Retinal pigment epithelial cell (primary cell): ENCODE measurements around the gene PPP4R2.
"Not testable (repeated sequence)": the region's sequence is repeated elsewhere in the genome, so short reads cannot be mapped to it uniquely, and the experiment has no call there.

Experiments
- DNase-seq: peaks from one replicate; pipeline ENCODE4 v3.0.0-alpha.2; 2010; ENCODE audit warnings: low read depth
- H3K4me3 ChIP-seq: 2 replicates; pipeline ENCODE4 v1.5.1; 2011; ENCODE audit warnings: mild to moderate bottlenecking, low read length, control low read depth, moderate library complexity
- TF ChIP-seq, protein P1 (sequence below): conservative IDR thresholded peaks from 2 replicates; pipeline ENCODE4 v1.5.1; 2011; ENCODE audit warnings: low read depth, low read length, control low read depth, inconsistent platforms

PPP4R2 gene

DNA sequence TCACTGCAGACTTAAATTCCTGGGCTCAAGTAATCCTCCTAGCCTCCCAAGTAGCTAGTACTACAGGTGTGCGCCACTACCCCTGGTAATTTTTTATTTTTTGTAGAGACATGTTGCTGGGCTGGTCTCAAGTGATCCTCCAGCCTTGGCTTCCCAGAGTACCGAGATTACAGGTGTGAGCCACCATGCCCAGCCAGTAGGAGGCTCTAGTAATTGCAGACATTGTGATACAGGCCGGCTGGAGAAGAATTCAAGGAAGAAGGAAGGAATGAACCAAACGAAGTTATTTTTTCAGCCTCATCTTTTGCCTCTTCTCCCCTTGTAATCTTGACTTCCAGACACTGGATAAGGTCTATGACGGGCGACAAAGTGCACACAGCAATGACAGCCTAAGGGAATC is 3.2 kb upstream of the PPP4R2 start:
- no peak overlapping the region for H3K4me3 ChIP-seq
- TF ChIP-seq, protein P1, sequence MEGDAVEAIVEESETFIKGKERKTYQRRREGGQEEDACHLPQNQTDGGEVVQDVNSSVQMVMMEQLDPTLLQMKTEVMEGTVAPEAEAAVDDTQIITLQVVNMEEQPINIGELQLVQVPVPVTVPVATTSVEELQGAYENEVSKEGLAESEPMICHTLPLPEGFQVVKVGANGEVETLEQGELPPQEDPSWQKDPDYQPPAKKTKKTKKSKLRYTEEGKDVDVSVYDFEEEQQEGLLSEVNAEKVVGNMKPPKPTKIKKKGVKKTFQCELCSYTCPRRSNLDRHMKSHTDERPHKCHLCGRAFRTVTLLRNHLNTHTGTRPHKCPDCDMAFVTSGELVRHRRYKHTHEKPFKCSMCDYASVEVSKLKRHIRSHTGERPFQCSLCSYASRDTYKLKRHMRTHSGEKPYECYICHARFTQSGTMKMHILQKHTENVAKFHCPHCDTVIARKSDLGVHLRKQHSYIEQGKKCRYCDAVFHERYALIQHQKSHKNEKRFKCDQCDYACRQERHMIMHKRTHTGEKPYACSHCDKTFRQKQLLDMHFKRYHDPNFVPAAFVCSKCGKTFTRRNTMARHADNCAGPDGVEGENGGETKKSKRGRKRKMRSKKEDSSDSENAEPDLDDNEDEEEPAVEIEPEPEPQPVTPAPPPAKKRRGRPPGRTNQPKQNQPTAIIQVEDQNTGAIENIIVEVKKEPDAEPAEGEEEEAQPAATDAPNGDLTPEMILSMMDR, result peak; percentile 12

DNA sequence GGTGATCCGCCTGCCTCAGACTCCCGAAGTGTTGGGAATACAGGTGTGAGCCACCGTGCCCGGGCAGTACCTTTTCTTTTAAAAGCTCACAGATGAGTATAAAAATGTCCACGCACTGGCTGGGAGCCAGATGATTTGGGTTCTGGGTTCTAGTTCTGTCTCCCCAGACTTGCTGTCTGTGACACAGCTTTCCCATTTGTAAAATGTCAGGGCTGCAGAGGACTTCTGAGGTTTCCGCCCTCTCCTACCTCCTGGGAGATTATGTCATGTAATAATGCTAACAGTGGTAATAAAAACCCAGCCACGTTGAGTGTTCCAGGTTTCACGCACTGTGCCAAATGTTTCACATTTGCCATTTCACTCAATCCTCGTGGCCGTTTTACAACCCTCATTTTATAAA is 1.3 kb upstream of the PPP4R2 start:
- TF ChIP-seq, protein P1, result no peak
- H3K4me3 ChIP-seq, result no peak overlapping the region
- DNase-seq, result no peak

More for the DNA sequence above, 3.2 kb upstream of the PPP4R2 start:
- DNase-seq, result no peak

DNA sequence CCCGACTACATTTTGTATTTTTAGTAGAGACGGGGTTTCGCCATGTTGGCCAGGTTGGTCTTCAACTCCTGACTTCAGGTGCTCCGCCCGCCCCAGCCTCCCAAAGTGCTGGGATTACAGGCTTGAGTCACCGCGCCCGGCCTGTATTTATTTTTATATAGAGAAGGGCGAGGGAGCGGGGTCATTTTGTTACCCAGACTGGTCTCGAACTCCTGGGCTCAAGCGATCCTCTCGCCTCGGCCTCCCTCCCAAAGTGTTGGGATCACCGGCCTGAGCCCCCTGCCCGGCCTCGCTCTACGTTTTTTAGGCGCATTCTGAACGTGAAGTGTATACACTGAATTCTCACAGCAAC is 514 bp upstream of the PPP4R2 start:
- no peak for DNase-seq
- H3K4me3 ChIP-seq, result peak overlapping the region; percentile 34
- TF ChIP-seq, protein P1, result no peak

DNA sequence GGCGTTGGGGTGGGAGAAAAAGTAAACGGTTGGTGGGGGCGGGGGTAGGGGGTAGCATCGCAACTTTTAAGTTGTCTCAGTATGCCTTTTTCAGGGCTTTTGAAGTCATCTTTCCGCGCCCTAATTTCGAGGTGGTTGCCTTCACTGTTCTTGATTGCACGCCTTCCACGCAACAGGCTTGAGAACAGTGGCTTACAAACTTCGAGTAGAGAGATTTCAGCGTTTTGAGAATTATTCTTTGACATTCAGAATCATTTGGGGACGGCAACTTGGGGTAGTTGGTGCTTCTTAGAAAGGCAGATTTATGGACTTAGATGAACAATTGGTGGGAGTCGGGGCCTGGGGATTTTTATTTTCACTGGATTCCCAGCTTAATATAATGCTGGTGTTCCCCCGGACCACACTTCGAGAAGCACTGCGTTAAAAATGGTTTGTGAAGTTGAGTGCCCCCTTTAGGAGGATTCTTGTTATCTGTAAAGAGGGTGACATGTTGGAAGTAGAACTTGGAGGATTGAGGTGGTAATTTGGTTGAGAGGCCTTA is 880 bp downstream of the PPP4R2 start:
- DNase-seq, result no peak
- TF ChIP-seq, protein P1, result peak; percentile 60
- peak overlapping the region; percentile 99 for H3K4me3 ChIP-seq

DNA sequence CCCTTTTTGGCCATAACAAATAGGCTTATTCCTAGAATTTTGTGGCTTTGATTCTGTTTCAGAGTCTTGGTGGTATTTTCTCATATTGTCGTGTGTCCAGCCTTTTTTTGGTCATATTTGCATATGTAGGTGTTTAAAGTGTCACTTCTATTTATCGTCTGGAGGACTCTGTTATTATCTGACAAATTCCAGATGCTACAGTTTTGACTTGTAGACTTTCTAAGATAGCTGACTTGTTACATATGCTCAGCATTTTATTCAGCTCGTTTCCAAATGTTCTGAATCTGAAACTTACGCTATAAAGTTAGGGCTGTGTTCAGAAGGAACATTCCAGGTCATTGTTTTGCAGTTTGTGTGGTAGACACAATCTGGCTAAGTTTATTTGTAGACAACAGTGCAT is 1.9 kb downstream of the PPP4R2 start:
- TF ChIP-seq, protein P1, result no peak
- DNase-seq, result no peak

DNA sequence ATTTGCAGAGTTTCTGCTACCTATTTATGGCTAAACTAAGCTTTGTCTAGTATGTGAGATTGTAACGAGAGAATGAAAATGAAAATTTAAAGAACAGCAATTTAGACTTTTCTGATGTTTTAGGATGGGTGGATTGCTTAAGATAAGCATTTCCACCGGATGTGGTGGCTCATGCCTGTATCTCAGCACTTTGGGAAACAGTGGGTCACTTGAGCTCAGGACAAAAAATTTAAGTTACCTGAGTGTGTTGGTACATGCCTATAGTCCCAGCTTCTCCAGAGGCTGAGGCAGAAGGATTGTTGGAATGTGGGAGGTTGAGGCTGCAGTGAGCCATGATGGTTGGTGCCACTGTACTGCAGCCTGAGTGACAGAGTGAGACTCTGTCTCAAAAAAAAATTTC is 3.3 kb downstream of the PPP4R2 start:
- TF ChIP-seq, protein P1, result no peak
- no peak for DNase-seq
- H3K4me3 ChIP-seq, result peak overlapping the region; percentile 99

More for the DNA sequence above, 1.9 kb downstream of the PPP4R2 start:
- peak overlapping the region; percentile 99 for H3K4me3 ChIP-seq

DNA sequence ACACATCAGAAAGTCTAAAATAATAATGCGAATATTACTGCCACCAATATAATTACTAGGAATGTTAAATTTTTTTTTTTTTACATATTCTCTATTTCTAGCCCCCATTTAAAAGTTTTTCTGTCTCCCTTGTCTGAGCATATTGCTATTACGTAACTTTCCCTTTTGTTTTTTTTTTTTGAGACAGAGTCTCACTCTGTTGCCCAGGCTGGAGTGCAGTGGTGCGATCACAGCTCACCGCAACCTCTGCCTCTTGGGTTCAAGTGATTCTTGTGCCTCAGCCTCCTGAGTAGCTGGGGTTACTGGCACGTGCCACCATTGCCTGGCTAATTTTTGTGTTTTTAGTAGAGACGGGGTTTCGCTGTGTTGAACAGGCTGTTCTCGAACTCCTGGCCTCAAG is 6.4 kb downstream of the PPP4R2 start:
- H3K4me3 ChIP-seq, DNase-seq: not testable (repeated sequence)

DNA sequence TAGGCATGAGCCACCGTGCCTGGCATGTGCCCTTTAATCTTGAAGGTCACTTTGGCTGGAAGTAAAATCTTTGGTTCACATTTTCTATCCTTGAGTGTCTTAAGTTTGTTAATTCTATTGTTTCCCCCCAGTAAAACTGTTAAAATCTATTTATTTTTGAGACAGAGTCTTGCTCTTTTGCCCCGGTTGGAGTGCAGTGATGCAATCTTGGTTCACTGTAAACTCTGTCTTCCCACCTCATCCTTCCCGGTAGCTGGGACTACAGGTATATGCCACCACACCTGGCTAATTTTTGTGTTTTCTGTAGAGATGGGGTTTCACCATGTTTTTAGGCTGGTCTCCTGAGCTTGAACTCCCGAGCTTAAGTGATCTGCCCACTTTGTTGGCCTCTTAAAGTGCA is 7.7 kb downstream of the PPP4R2 start:
- DNase-seq, result no peak
- TF ChIP-seq, protein P1, result no peak
- no peak overlapping the region for H3K4me3 ChIP-seq
